H9 (cell line): ENCODE measurements around the gene LCTL. TPM values are rescaled to one million over a fixed set of nuclear protein-coding genes. Genes with fewer than 3 reads are reported as not detected.
"Not testable (repeated sequence)": the region's sequence is repeated elsewhere in the genome, so short reads cannot be mapped to it uniquely, and the experiment has no call there.

ENCODE experiments used
- DNase-seq: peaks from one replicate; pipeline ENCODE4 v3.0.0-alpha.2; 2017
- H2AFZ ChIP-seq: one replicate; pipeline ENCODE4 v1.6.1; 2013; ENCODE audit warnings: mild to moderate bottlenecking, low read length, control low read depth, moderate library complexity
- H2AK5ac ChIP-seq: 2 replicates; pipeline ENCODE4 v1.6.1; 2013; ENCODE audit warnings: low read length, control low read depth, mixed read lengths; ENCODE audit not compliant: insufficient read length
- H2BK120ac ChIP-seq: one replicate; pipeline ENCODE4 v1.6.1; 2013; ENCODE audit warnings: low read depth, mild to moderate bottlenecking, low read length, control low read depth, inconsistent platforms; ENCODE audit not compliant: poor library complexity, severe bottlenecking
- H2BK12ac ChIP-seq: 2 replicates; pipeline ENCODE4 v1.6.1; 2013; ENCODE audit warnings: low read length, control low read depth, mixed read lengths, low read depth; ENCODE audit not compliant: insufficient read length
- H2BK15ac ChIP-seq: 2 replicates; pipeline ENCODE4 v1.6.1; 2013; ENCODE audit warnings: low read depth, low read length, control low read depth
- H2BK20ac ChIP-seq: one replicate; pipeline ENCODE4 v1.6.1; 2013; ENCODE audit warnings: low read depth, mild to moderate bottlenecking, low read length, control low read depth, inconsistent platforms; ENCODE audit not compliant: poor library complexity, severe bottlenecking
- H2BK5ac ChIP-seq: 2 replicates; pipeline ENCODE4 v1.6.1; 2013; ENCODE audit warnings: low read length, control low read depth, mixed read lengths; ENCODE audit not compliant: insufficient read length
- H3K14ac ChIP-seq: 2 replicates; pipeline ENCODE4 v1.6.1; 2013; ENCODE audit warnings: low read length, control low read depth; ENCODE audit not compliant: insufficient read depth
- H3K18ac ChIP-seq: 2 replicates; pipeline ENCODE4 v1.6.1; 2013; ENCODE audit warnings: low read depth, mild to moderate bottlenecking, mixed read lengths, low read length, control low read depth; ENCODE audit not compliant: insufficient read length
- H3K23ac ChIP-seq: 2 replicates; pipeline ENCODE4 v1.6.1; 2013; ENCODE audit warnings: low read length, control low read depth, mixed read lengths, low read depth; ENCODE audit not compliant: insufficient read length
- H3K23me2 ChIP-seq: 2 replicates; pipeline ENCODE4 v1.6.1; 2013; ENCODE audit warnings: low read depth, mild to moderate bottlenecking, mixed read lengths, low read length, control low read depth; ENCODE audit not compliant: insufficient read length, poor library complexity, severe bottlenecking
- H3K27ac ChIP-seq: 2 replicates; pipeline ENCODE4 v1.5.1; 2013; ENCODE audit warnings: low read length, control low read depth, mixed read lengths, low read depth; ENCODE audit not compliant: insufficient read length
- H3K27me3 ChIP-seq: 2 replicates; pipeline ENCODE4 v1.6.1; 2013; ENCODE audit warnings: low read length, control low read depth, inconsistent platforms; ENCODE audit not compliant: insufficient read depth
- H3K4ac ChIP-seq: 2 replicates; pipeline ENCODE4 v1.6.1; 2013; ENCODE audit warnings: low read depth, mild to moderate bottlenecking, control low read depth, inconsistent platforms, low read length, moderate library complexity
- H3K4me1 ChIP-seq: 2 replicates; pipeline ENCODE4 v1.6.1; 2013; ENCODE audit warnings: low read length, control low read depth, inconsistent platforms; ENCODE audit not compliant: insufficient read depth
- H3K4me2 ChIP-seq: 2 replicates; pipeline ENCODE4 v1.6.1; 2013; ENCODE audit warnings: low read length, control low read depth, mixed read lengths; ENCODE audit not compliant: insufficient read length, insufficient read depth
- H3K56ac ChIP-seq: 2 replicates; pipeline ENCODE4 v1.6.1; 2013; ENCODE audit warnings: low read depth, mild to moderate bottlenecking, mixed read lengths, low read length, control low read depth; ENCODE audit not compliant: insufficient read length
- H3K79me1 ChIP-seq: 2 replicates; pipeline ENCODE4 v1.6.1; 2013; ENCODE audit warnings: low read depth, mild to moderate bottlenecking, moderate library complexity, low read length, control low read depth, inconsistent platforms; ENCODE audit not compliant: insufficient read depth, poor library complexity, severe bottlenecking
- H3K79me2 ChIP-seq: 2 replicates; pipeline ENCODE4 v1.6.1; 2013; ENCODE audit warnings: low read length, control low read depth, inconsistent platforms; ENCODE audit not compliant: insufficient read depth
- H3K9ac ChIP-seq: 2 replicates; pipeline ENCODE4 v1.6.1; 2013; ENCODE audit warnings: low read length, control low read depth, mixed read lengths; ENCODE audit not compliant: insufficient read length; ENCODE audit errors: extremely low read depth
- H3K9me3 ChIP-seq: one replicate; pipeline ENCODE4 v1.6.1; 2013; ENCODE audit warnings: low read depth, low read length, inconsistent platforms; ENCODE audit not compliant: control insufficient read depth
- H3T11ph ChIP-seq: one replicate; pipeline ENCODE4 v1.6.1; 2013; ENCODE audit warnings: mild to moderate bottlenecking, low read length, control low read depth, inconsistent platforms
- H4K20me1 ChIP-seq: one replicate; pipeline ENCODE4 v1.6.1; 2013; ENCODE audit not compliant: control insufficient read depth, insufficient read length, insufficient read depth
- H4K5ac ChIP-seq: 2 replicates; pipeline ENCODE4 v1.6.1; 2013; ENCODE audit warnings: low read depth, mild to moderate bottlenecking, mixed read lengths, low read length, control low read depth; ENCODE audit not compliant: insufficient read length
- H4K8ac ChIP-seq: replicated peaks from 2 replicates; pipeline ENCODE4 v1.6.1; 2013; ENCODE audit warnings: low read length, control low read depth, mixed read lengths, low read depth; ENCODE audit not compliant: insufficient read length
- H4K91ac ChIP-seq: 2 replicates; pipeline ENCODE4 v1.6.1; 2013; ENCODE audit warnings: low read depth, mild to moderate bottlenecking, moderate library complexity, mixed read lengths, low read length, control low read depth; ENCODE audit not compliant: insufficient read length
- H3K27ac Mint-ChIP-seq, 3 experiments: 2 replicates in 2 of 3; 3 replicates in 1 of 3; pipeline ENCODE4 v1.8.0; 2020 to 2021; ENCODE audit warnings: mixed read lengths in 3 of 3, mild to moderate bottlenecking in 1 of 3, moderate library complexity in 1 of 3
- H3K27me3 Mint-ChIP-seq: 2 replicates; pipeline ENCODE4 v1.8.0; 2021; ENCODE audit warnings: low read depth, mild to moderate bottlenecking, moderate library complexity, mixed read lengths
- H3K36me3 Mint-ChIP-seq, 3 experiments: 2 replicates in 2 of 3; 3 replicates in 1 of 3; pipeline ENCODE4 v1.8.0; 2020 to 2021; ENCODE audit warnings: low read depth in 3 of 3, mixed read lengths in 3 of 3; ENCODE audit not compliant: insufficient read depth in 1 of 3
- H3K4me1 Mint-ChIP-seq, 2 experiments: 2 replicates each; pipeline ENCODE4 v1.8.0; 2020; ENCODE audit warnings: mixed read lengths in 2 of 2
- H3K4me3 Mint-ChIP-seq, 2 experiments: 2 replicates in 1 of 2; 3 replicates in 1 of 2; pipeline ENCODE4 v1.8.0; 2020 to 2021; ENCODE audit warnings: mild to moderate bottlenecking in 2 of 2, mixed read lengths in 2 of 2, moderate library complexity in 1 of 2
- H3K9me3 Mint-ChIP-seq, 2 experiments: 2 replicates in 1 of 2; 3 replicates in 1 of 2; pipeline ENCODE4 v1.8.0; 2020; ENCODE audit warnings: mild to moderate bottlenecking in 2 of 2, mixed read lengths in 2 of 2, moderate library complexity in 1 of 2
- WGBS: extraction: QIAGEN DNeasy Blood & Tissue Kit; methylation state at CpG from one replicate; pipeline ENCODE4 v1.1.7; 2013; ENCODE audit warnings: missing lambda C conversion rate, low lambda C conversion rate, mixed read lengths; ENCODE audit not compliant: insufficient read length; ENCODE audit errors: extremely low coverage; 5-methylcytosine and 5-hydroxymethylcytosine counted together
- total RNA-seq: library from RNA; stranded (reverse); gene quantifications from 2 replicates; pipeline ENCODE4 v1.2.1, GENCODE V29; 2021
- TF ChIP-seq, protein P1 (sequence below): fragments of 200-600 bp; sonication (generic); conservative IDR thresholded peaks from 3 replicates; pipeline ENCODE4 v1.8.0; 2021; ENCODE audit warnings: antibody characterized with exemption, mild to moderate bottlenecking

LCTL gene
- total RNA-seq, 1 experiment from 2014 or later, result 2.3 TPM

DNA sequence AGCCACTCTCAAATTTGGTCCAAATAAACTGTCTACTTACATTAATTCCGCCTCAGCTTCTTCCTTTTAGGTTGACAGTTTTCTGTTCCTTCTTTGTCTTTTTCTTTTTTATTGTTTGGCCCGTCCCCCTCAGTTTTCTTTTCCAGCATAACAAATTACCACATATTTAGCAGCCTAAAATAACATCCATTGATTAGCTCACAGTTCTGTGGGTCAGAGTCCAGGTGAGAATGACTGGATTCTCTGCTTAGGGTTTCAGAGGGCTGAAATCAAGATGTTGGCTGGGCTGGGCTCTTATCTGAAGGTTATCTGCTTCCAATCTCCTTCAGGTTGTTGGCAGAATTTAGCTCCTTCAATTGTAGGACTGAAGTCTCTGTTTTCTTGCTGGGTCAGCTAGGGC lies 24.6 kb upstream of the LCTL start:
- H2BK15ac ChIP-seq, result no peak overlapping the region
- no peaks in the 10 kb centered on the region for H3K79me1 ChIP-seq
- H4K8ac ChIP-seq, result no peak overlapping the region
- H3K23ac ChIP-seq, result no peak overlapping the region
- Mint-ChIP-seq H3K4me3 (no peak overlapping the region), H3K27me3 (no peaks in the 10 kb centered on the region; the same call in 1 of the 2 replicates), H3K9me3 (no peaks in the 10 kb centered on the region), H3K27ac (no peak overlapping the region), H3K36me3 (no peaks in the 10 kb centered on the region), H3K4me1 (peaks cover 17 to 26% of the 10 kb centered on the region in 2 experiments)
- H3K23me2 ChIP-seq, result no peaks in the 10 kb centered on the region
- no peak overlapping the region for H2BK120ac ChIP-seq
- no peaks in the 10 kb centered on the region for H3K79me2 ChIP-seq
- no peak overlapping the region for H4K5ac ChIP-seq
- H2AFZ ChIP-seq, result no peak overlapping the region
- H3K9ac ChIP-seq, result no peak overlapping the region
- no peak overlapping the region for H3K18ac ChIP-seq
- TF ChIP-seq, protein P1, sequence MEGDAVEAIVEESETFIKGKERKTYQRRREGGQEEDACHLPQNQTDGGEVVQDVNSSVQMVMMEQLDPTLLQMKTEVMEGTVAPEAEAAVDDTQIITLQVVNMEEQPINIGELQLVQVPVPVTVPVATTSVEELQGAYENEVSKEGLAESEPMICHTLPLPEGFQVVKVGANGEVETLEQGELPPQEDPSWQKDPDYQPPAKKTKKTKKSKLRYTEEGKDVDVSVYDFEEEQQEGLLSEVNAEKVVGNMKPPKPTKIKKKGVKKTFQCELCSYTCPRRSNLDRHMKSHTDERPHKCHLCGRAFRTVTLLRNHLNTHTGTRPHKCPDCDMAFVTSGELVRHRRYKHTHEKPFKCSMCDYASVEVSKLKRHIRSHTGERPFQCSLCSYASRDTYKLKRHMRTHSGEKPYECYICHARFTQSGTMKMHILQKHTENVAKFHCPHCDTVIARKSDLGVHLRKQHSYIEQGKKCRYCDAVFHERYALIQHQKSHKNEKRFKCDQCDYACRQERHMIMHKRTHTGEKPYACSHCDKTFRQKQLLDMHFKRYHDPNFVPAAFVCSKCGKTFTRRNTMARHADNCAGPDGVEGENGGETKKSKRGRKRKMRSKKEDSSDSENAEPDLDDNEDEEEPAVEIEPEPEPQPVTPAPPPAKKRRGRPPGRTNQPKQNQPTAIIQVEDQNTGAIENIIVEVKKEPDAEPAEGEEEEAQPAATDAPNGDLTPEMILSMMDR, result no peak
- no peak for DNase-seq
- no peak overlapping the region for H2AK5ac ChIP-seq
- no peak overlapping the region for H3K56ac ChIP-seq
- no peak overlapping the region for H2BK12ac ChIP-seq
- H3K14ac ChIP-seq, result no peak overlapping the region
- H3K4me2 ChIP-seq, result no peak overlapping the region
- no peak overlapping the region for H3K4ac ChIP-seq
- no peak overlapping the region for H3K27ac ChIP-seq
- H4K20me1 ChIP-seq, result peaks cover 2% of the 10 kb centered on the region
- H3K27me3 ChIP-seq, result no peaks in the 10 kb centered on the region
- no peaks in the 10 kb centered on the region for H3K4me1 ChIP-seq
- H4K91ac ChIP-seq, result no peak overlapping the region
- H3T11ph ChIP-seq, result no peak overlapping the region
- no CpG with 5 or more reads among the region's 2 CpGs for WGBS
- no peaks in the 10 kb centered on the region for H3K9me3 ChIP-seq
- no peak overlapping the region for H2BK5ac ChIP-seq
- H2BK20ac ChIP-seq, result no peak overlapping the region

DNA sequence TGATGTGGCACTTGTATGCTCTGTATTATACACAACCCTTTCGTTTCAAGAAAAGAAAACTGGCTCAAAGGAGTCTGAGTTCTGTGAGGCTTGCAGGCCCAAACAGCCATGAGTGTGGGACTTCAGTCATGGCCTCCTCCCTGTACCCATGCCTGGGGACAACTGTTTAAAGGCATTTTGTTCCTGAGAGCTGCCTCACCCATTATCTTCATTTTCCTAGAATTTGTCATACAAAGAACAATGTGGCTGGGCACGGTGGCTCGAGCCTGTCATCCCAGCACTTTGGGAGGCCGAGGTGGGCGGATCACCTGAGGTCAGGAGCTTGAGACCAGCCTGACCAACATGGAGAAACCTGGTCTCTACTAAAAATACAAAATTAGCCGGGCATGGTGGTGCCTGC lies 23.6 kb upstream of the LCTL start:
- not testable (repeated sequence) for H3K27ac Mint-ChIP-seq, H2BK15ac ChIP-seq, H4K20me1 ChIP-seq, H3K27me3 Mint-ChIP-seq, H3K79me2 ChIP-seq, H3K27ac ChIP-seq, H2BK120ac ChIP-seq, H3K4me2 ChIP-seq, H3K23ac ChIP-seq, H3K9ac ChIP-seq, H3K27me3 ChIP-seq, H3K4ac ChIP-seq, H3K18ac ChIP-seq, H3K79me1 ChIP-seq, H4K8ac ChIP-seq, H2BK5ac ChIP-seq, H3K14ac ChIP-seq, DNase-seq, H3K9me3 Mint-ChIP-seq, H4K91ac ChIP-seq, H3K56ac ChIP-seq, H3K9me3 ChIP-seq, H3K36me3 Mint-ChIP-seq, H3K23me2 ChIP-seq, H2AFZ ChIP-seq, H2AK5ac ChIP-seq, H3K4me1 ChIP-seq, H3K4me3 Mint-ChIP-seq, H3T11ph ChIP-seq, H2BK20ac ChIP-seq, H4K5ac ChIP-seq, H2BK12ac ChIP-seq
- H3K4me1 Mint-ChIP-seq, result peaks cover 17 to 24% of the 10 kb centered on the region in 2 experiments
- no CpG with 5 or more reads among the region's 6 CpGs for WGBS
